Measurements from ENCODE around the gene MRPS6.
A peak's percentile ranks its signal among the peaks of the same experiment; 100 is the strongest.

Gene MRPS6

DNA sequence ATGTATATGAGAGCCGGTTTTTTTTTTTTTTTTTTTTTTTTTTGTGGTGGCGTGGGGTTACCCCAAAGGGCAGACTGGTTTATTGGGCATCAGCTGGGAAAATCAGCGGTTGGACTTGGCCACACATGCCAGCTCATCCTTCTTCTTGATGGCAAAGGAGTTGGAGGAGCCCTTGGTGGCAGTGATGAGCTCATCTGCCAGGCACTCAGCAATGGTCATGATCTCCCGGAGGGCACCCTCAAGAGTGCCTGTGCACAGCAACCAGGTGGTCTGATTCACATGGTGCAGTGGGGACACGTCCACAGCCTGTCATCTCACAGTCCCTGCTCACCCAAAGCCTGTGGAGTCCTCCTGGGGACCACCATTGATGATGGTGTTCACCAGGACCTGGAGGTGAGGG, 62.0 kb downstream of the MRPS6 start:
- no peak for FAIRE-seq

DNA sequence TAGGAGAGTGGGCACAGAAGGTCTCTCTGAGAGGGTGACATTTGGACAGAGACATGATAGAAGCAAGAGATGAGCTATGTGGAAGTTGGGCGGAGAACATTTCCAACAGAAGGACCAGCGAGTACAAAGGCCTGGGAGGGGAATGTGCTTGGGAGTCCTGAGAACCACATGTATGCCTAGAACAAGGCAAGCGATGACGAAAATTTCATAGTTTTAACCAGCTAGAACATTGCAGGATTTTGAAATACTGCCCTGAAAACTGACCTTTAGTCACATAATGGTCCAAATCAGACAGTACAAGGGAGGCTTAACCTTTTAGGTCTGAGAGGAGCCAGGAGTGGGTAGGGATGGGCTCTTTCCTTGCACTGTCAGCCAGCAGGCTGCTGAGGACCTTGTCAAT, 68.0 kb downstream of the MRPS6 start:
- FAIRE-seq: no peak

DNA sequence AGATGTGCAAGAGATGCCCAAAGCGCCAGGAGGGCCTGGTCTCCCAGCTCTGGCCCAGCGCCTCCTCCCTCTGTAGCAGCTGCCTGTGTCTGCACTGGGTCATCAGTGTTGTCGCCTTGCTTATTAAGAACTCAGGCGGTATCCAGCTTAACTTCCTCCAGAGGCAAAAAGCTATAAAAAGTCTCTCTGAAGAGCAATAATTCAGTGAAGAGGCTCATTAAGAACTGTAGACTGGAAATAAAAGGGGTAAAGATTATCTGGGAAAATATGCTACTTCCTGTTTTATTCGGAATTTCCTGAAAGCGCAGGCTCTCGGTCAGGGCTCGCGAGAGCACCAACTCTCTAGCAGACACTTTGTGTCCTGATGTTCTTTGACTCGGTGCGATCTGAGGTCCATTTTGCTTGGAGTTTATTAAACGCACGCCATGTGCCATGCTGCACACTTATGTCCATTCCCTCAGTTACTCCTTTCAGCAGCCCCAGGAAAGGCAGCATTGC, 70.4 kb downstream of the MRPS6 start:
- no peak for FAIRE-seq

DNA sequence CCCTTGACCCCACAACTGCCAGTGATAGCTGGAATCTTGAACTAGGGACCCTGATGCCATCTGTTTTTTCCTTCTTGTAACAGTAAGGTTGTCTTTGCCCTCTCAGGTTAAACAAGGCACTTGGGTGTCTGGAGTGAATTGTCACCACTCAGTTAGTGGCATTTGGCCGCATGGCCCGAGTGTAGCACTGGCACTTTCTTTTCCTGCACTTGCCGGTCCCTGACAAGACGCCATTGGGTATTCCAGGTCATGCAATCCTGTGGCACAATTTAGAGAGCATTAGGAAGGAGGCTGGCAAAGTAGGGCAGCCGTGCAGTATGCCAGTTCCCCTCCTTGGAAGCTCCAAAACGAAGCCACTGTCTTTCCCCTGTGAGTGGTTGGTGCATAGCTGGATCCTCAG, 70.8 kb downstream of the MRPS6 start:
- no peak for FAIRE-seq

DNA sequence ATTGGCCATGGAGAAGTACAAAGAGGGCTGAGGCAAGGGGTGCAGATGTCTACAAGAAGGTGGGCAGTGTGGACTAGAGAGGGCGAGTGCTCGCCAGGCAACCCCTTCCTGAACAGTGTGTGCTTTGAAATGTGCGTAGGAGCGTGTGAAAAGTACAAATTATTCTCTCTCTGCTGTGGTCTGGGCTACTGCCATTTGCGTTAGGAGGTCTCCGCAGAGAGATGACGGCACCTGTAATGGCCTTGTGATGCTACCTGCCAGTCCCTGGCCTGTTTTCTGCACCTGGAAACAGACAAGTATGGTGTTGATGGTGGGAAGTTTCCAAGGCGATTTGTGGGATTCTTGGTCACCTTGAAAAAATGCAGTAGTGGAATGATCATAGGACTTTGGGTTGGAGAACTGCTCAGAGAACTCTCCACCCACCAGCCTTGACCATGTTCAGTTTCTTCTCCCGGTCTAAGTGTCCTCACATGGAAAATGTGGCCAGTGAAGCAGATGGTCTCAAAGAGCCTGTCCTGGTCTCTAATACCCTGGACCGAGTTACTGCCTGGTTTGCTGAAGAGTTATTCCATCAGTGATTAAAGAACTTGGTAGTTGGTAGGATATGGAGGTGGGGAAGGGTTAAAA, 74.5 kb downstream of the MRPS6 start:
- no peak for FAIRE-seq

DNA sequence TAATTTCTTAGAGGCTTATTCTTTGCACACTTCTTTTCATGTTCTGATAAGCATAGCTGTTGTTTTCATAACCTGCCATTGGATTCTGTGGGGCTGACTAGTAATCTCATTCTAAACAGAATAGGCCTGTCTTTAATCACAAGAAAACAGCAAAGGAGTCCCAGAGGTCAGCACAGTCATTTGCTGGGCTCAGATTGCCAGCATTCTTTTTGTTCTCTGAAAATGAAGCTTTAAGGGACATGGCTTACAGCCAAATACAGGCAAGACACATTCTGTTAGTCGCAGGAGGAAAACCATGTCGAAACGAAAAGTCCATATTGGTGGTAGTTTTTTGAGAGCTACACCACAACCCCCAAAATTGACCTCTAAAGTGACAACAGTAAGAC, 75.0 kb downstream of the MRPS6 start:
- FAIRE-seq: no peak

DNA sequence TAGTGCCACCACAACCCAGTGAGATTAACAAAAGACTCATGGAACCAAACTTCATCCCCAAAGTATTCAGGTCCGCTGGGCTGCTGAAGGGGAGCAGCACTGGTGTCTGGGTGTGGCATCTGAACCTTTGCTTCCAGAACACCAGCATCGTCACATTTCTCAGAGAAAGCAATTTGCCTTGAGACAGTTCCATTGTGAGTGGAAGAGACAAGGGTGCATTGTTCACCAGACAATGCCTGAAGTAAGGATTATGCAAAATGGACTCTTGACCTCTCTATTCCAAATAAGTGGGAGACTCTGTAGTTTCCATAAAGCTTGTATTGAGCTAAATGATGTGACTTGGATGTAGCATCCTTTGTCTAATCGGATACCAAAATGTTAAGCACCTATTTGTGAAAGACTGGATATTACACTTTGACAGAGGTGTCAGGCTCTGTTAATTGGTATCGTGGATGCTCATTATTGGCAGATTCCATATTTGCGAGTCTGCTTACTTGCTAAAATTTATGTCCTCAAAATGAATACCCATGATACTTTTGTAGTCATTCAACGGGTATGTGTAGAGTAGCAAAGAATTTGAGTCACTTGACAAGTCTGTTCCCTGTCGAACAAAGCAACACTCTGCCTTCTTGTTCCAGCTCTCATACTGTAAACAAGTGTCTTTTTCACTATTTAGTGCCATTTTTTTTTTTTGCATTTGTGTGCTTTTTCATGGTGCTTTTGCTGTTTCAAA, 75.6 kb downstream of the MRPS6 start:
- no peak for FAIRE-seq

DNA sequence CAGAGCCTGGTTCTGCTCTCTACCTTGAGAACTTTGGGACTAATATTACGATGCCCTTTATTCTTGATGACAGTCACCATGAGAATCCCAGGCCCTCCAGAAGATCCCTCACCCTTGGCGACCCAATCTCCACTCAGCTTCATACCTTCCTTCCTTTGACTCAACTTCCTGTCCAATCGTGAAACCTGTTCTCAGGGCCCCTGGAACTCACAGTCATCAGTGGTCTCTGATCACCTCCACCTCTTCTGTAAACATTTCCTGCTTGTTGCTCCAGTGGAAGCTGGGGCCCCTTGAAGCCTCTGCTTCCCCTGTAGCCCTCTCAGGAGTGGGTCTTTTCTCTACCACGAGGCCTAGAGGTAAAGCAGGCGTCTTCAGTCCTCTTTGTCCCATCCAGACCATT, 79.1 kb downstream of the MRPS6 start:
- FAIRE-seq: no peak

DNA sequence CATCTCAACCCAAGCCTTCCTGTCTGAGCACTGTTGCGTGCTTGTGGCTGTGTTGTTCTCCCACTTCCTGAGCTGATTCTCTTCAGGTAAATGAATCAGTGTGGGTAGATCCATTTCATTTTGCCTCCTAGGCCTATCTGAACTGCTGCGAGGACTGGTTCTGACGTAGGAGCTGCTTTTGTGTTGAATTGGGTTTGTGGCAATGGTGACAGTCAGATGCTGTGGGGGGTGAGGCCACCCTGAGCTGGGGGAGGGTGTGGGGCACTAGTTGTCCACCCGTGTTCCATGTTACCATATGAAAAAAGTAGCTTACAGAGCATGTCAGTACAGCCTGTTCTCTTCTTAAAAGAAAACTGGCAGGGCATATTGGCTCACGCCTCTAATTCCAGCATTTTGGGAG, 81.5 kb downstream of the MRPS6 start:
- no peak for FAIRE-seq

DNA sequence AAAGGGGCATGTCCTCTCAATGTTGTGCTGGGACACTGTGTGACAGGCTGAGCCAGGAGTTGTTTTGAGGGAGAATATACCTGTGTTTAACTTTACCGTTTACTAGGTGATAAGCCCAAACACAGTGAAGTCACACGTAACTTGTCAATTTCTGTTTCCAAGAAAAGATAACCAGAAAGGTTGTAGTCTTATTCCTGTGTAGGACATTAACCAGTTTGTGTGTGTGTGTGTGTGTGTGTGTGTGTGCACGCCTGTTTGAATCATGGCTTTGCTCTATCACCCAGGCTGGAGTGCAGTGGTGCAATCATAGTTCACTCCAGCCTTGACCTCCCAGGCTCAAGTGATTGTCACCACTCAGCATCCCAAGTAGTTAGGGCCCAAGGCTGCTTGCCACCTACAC, 83.6 kb downstream of the MRPS6 start:
- no peak for FAIRE-seq

DNA sequence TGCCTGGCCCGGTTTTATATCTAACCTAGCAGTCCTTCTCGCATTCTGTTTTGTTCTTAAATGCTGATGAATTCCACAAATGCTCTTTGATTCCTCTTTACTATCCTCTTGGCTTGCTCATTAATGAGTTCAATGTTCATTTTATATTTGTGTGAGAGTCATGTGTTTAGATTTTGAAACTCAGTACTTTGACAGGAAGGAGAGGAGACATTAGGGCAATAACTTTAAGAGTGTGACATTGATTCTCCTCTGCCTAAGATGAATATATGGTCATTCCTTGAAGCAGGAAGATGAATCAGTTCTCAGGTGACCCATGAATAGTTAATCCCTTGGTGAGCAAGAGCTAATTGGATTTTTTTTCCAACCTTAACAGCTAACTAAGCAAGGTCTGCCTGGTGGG, 84.1 kb downstream of the MRPS6 start:
- FAIRE-seq: no peak

DNA sequence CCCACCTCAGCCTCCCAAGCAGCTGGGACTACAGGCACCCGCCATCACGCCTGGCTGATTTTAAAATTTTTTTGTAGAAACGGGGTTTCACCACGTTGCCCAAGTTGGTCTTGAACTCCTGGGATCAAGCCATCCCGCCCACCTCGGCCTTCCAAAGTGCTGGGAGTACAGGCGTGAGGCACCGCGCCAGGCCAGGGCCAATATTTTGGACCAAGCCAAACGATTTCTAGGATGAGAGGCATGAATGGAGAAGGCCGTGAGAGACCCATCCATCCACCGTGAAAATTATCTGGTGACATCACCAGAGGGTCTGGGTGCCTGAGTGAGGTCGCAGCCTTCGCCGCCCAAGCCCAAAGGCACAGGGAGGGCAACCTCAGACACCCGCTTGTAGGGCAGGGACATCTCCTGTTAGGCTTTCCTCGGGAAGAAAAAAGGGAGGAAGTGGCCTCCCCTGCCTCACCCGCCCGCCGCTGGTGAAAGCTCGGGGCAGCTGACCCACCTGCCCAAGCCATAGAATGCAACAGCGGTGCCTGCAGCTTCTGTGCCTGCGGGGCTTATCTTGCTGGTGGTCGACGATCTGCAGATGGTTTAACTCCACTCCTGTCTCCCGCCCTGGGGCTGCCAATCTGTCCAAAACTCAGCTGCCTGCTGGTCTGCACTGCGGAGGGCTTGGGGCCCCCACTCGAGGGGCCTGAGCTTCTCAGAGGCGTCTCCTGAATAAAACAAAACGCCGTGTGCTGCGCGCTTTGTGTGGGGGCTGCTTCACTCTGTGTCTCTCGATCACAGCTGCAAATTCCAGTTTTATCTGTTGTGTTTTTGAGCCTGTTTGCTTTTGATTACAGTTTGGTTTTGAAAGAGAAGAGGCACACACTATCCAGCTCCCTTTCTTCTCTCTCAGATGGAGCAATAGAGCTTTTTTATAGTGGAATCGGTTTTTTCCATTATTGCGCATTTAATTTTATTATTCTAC, 85.8 kb downstream of the MRPS6 start:
- FAIRE-seq: no peak

DNA sequence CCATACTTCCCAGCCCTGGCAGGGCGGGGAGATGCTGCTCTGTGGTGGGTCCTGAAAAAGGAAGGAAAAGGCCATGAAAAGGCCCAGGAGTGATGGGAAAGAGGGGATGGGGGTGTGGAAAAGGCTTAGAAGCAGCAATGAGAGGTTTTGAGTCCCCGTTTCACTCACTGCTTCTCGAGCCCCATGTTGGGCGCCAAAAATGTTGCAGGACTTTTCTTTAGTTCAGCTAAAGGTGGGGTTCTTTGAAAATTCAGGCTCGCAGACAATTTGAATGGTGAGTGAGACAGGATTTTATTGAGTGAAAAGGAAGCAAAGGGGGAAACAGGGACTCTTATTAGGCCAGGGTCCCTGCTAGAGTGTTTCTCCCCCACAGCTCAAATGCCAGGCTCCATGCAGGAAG, 93.1 kb downstream of the MRPS6 start:
- FAIRE-seq: no peak

DNA sequence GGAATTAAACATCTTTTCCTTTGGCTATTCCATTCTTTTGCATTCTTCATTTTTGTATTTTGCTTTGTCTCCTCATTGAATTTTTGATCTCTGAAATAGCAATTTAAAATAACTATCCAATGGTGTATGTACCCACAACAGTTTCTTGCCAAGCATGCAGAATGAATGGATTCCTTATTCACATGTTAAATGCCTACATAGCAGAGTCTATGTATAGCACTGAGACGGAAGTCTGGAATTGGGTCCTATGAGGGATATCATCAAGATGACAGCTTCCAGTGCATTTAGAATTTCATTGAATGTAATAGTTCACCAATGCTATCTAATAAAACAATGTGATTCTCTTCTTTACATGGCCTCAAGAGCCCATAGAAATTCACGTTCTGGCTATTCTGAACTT, 97.5 kb downstream of the MRPS6 start:
- no peak for FAIRE-seq

DNA sequence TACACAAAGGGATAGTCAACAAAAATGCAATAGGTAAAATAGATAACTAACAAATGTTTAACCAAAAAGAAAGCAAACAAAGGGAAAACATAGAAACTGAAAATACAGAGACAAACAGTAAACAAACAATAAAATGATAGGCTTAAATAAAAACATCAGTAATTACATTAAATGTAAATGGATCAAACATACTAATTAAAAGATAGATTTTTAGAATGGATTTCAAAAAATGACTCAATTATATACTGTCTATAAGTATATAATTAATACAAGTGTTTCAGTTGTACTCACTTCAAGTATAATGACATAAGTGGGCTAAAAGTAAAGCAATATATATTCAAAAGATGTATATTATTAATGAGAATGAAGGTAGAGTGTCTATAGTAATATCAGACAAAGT, 101.1 kb downstream of the MRPS6 start:
- FAIRE-seq: peak; percentile 88

DNA sequence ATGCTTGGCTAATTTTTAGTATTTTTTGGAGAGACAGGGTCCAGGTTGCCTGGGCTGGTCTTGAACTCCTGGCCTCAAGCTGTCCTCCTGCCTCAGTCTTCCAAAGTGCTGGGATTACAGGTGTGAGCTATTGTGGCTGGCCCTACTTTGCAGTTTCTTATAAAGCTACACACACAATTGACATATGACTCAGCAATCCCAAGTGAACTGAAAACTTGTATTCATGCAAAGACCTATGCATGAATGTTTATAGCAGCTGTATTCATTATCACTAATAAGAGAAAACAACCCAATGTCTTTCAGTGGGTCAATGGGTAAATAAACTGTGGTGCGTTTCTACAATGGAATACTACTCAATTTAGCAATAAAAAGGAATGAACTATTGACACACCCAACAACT, 103.1 kb downstream of the MRPS6 start:
- no peak for FAIRE-seq

DNA sequence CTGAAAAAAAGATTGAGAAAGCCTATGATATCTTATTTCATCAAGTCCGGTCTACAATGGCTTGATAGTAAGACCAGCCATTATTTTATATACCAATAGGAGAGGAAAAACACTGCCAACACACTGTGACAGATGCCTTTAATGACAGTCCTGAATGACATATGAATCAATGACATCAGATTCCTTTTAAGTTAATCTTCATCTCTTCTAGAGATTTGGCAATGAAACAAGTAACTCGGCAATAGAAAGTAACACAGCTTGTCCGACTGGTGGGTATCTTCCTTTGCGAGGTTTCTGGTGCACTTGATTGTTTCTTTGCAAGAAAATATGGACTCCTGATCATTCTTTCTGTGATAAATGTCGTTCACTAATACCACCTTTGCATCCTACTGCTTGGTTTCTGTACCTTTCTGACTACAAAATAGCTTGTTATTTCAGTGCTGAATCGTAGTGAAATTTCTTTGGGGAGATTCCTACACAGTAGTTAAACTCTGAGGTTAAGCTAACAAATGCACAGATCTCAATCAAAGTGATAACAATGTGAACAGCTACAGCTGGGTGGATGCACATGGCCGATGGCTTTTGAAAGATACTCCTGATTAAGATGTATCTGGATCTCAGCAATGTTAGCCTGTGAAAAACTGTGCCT, 104.7 kb downstream of the MRPS6 start:
- no peak for FAIRE-seq

DNA sequence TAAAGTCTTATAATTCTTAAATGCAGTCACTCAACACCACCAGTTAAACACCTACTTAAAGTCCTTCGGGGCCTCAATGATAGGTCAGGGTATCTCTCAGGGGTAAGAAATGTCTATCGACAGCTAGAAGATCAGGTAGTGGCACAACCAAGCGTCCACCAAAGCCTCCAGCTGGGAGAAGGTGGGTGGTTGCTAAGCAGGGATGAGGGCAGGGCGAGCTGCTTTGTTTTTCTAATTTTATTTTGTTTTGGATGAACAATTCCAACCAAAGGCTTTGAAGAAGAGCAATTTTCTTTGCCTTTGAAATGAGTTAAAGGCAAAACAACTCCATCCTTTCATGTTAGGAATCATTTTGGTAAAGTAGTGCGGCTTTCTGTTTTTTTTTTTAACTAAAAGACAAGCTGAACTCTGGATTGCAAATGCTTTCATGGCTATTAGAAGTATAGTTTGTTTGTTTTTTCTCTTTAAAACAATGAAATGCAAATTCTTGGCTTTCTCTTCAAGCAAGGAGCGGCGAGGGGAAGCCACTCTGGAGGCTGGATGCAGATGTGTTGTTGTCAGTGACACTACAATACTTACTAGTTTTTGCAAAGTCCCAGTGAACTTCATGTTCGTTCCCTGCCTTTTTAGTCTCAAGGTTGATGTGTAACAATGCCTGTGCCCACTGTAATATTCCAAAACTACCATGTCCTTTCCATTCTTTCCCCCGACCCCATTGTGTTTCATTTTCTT, 106.0 kb downstream of the MRPS6 start:
- FAIRE-seq: no peak

DNA sequence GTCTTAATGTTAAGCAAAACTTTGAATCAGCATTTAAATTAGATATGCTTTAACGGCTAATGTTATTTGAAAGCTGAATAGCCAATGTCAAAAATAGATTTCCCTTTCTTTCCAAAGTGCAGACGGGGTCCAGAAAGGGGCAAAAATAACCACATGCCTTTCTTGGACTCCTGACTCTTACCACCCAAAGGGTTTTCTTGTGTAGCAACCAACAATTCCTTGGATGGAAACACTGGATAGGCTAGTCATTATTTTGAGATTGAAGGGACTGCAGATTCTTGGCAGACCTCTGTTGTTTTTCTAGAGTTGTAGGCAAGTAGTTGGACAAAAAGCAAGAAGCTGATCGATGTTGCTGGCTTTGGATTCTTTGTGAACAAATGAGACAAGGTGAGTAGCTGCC, 107.0 kb downstream of the MRPS6 start:
- peak; percentile 99 for FAIRE-seq

DNA sequence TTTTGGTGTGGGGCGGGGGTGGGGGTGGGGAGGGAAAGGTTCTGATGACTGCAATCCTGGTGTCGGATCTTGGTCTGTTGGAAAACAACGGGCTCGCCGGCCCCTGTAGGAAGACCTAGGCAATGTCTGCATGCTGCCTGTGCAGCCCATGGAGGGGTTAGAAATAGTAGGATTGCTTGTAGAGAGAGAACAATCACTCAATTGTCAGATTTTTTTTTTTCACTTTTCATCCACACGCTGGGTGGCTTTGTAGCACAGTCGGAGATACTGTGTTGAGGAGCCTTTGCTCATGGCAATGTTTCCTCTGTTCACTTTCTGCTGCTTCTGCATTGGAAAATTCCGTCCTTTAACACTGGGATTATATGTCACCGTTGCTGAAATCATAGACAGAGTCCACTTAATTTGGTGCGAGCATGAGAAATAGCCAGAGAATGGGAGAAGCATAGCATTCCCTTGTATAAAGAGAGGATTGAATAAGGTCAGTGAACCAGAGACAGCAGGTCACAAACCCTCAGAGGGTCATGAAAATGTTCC, 107.5 kb downstream of the MRPS6 start:
- no peak for FAIRE-seq

DNA sequence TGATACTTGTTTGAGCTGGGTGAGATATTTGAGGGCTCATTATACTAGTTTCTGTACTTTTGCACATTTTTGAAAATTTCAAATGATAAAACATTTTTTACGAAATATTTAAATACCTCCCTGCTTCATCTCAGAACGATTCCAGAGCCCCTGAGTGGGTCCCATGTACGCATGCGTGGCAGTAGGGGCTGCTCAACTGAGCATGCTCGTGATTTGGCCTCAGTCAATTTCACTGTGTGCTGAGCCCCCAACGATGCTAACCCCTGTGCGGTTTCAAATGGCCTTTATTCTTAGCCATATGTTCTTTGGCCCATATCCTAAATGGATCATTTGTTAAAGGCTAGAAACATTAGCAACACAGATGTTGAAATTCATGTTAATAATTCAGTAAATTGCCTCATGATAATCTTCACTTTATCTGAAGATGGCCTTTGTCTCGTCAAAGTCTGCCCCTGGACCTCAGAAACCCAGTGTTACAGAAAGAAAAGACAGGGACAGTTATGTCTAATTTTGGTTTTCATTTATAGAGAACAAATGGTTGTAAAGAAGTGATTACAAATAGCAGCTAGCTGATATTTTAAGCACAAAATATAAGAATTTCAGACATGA, 108.2 kb downstream of the MRPS6 start:
- no peak for FAIRE-seq

DNA sequence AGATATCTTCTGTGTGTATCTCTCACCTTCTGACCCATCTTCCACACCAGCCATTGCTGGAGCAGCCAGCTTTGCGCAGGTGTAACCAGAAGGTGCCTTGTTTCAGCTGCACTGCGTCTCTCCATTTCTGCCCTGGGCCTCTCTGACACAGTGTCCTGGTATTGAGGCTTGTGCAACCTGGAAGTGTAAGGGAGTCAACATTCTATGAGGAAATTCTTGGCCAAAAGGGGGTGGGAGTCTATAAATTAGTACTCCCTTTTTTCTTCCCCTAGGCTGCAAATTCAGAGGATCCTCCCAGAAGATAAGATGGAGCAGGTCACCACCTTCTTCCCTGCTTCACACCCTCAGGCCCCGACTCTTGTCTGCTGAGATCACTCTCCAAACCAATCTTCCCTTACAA, 109.1 kb downstream of the MRPS6 start:
- no peak for FAIRE-seq

Data from A204.1 (cell line).